ENCODE measurements around the gene ETV6.

- no peak for TF ChIP-seq POLR2A (IDR thresholded peaks at IDR 0.05; ENCODE audit: low read length)
- TF ChIP-seq GATA1 (IDR thresholded peaks at IDR 0.05; ENCODE audit: low read depth, low read length), result no peak
Measured at GRCh38 chr12:11689591-11690186, 40.2 kb downstream of the ETV6 start.

All from erythroblast (primary cell).